GM10266 (cell line): ENCODE results near the gene ASTE1.

Experiments
- DNase-seq: peaks from one replicate; pipeline ENCODE4 v3.0.0; 2012; ENCODE audit errors: extremely low spot score
- TF ChIP-seq, protein P1 (sequence below): IDR thresholded peaks from 2 replicates; pipeline ENCODE4 v1.5.1; 2012; ENCODE audit warnings: mild to moderate bottlenecking, low read depth; ENCODE audit not compliant: control insufficient read depth, insufficient read depth; ENCODE audit errors: missing control alignments

ASTE1 gene

DNA sequence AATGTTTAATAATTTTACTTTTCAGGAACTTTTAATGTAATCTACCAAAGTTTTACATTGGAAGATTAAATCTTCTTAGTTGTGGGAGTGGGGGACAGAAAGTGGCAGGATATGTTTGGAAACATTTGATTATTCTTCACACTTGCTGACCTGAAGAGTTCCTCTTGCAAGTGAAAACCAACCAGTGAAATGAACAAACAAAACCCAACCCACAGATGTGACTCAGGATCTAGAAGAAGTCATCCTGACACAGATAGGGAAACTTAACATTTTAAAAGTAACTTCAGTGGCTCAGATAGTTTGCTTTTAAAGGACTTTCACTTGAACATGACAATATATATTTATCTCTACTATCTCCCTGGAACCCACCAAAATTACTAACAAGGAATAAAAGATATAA is 55.4 kb downstream of the ASTE1 start:
- no peak for DNase-seq
- TF ChIP-seq, protein P1, sequence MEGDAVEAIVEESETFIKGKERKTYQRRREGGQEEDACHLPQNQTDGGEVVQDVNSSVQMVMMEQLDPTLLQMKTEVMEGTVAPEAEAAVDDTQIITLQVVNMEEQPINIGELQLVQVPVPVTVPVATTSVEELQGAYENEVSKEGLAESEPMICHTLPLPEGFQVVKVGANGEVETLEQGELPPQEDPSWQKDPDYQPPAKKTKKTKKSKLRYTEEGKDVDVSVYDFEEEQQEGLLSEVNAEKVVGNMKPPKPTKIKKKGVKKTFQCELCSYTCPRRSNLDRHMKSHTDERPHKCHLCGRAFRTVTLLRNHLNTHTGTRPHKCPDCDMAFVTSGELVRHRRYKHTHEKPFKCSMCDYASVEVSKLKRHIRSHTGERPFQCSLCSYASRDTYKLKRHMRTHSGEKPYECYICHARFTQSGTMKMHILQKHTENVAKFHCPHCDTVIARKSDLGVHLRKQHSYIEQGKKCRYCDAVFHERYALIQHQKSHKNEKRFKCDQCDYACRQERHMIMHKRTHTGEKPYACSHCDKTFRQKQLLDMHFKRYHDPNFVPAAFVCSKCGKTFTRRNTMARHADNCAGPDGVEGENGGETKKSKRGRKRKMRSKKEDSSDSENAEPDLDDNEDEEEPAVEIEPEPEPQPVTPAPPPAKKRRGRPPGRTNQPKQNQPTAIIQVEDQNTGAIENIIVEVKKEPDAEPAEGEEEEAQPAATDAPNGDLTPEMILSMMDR: no peak

DNA sequence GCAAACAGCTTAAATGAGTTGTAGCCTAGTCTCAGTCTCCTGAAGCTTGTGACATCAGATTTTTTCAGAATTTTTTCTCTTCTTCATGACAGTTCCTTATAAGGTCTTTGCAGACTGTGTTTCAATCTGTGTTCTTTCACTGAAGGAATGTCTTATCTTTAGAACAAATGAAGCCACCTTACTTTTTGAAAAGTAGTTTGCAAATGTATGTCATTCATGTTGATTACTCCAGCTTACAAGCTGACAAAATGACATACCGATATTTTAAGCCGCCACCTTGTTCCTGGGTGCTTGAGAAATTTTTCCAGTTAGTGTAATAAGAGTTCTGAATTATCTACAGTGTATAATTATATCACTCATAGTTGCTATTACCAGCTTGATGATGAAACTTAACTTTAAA is 57.0 kb downstream of the ASTE1 start:
- no peak for DNase-seq
- TF ChIP-seq, protein P1: no peak

DNA sequence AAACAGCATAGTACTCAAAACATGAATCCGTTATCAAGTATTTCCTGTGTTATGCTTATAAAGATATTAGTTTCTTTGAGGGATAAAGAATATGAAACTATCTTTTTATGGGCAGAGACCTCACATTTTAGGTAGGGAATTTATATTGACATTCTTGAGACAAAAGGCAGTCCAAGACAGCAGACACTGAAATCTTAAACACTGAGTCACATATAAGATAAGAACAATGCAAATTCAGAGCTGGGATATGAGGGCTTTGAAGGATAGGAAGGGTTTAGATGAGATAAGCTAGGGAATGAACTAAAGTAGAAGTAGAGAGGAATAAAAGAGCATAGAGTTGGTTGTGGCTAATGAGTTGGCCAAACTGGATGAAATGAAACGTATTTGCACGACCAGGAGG is 58.4 kb downstream of the ASTE1 start:
- TF ChIP-seq, protein P1: no peak
- DNase-seq: no peak

DNA sequence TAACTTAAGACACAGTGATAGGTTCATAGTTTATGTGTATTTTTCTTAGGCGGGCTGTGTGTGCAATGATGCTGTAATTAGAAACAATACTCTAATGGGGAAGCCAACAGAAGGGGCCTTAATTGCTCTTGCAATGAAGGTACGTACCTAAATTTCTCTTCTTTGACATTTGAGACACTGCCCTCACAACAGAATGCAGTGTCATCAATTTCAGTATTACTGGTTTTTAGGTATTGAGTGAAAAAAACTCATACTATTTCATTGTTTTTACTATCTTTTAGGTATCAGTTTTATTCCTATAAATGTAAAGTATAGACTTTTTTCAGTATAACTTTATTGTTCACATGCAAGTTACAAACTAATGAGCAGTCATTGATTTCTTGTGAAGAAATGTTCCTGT is 59.3 kb downstream of the ASTE1 start:
- DNase-seq: no peak
- TF ChIP-seq, protein P1: no peak

DNA sequence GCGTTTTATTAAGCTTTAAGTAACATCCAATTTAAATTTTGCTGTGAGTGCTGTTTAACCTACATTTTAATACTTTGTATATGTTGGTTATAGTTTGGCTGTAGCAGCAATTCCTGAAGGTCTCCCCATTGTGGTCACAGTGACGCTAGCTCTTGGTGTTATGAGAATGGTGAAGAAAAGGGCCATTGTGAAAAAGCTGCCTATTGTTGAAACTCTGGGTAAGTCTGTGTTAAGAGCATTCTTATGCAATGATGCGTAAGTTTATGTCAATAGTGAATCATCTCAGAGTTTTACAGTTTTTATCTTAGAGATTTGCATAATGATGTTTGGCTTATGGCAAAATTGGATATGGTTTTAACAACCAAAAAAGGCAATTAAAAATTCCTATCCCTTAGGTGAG is 62.7 kb downstream of the ASTE1 start:
- DNase-seq: no peak
- TF ChIP-seq, protein P1: no peak
